NCI-H69 (cell line): ENCODE data around the gene PLEKHA5.
"Not testable (repeated sequence)": the region's sequence is repeated elsewhere in the genome, so short reads cannot be mapped to it uniquely, and the experiment has no call there.

ENCODE experiments used
- DNase-seq: peaks from one replicate; lab custom pipeline; 2025; lab: John Stamatoyannopoulos, UW

The PLEKHA5 gene

GRCh38 chr12:19350850-19351249, 221.3 kb downstream of the PLEKHA5 start:
- not testable (repeated sequence) for DNase-seq

GRCh38 chr12:19351346-19351745, 221.8 kb downstream of the PLEKHA5 start:
- no peak for DNase-seq

- no peak for DNase-seq
Observed at GRCh38 chr12:19369691-19370148, 240.2 kb downstream of the PLEKHA5 start.

- DNase-seq = no peak
Observed at GRCh38 chr12:19373586-19373985, 244.1 kb downstream of the PLEKHA5 start.

- no peak for DNase-seq
Observed at GRCh38 chr12:19375888-19376287, 246.4 kb downstream of the PLEKHA5 start.

- no peak for DNase-seq
Observed at GRCh38 chr12:19376691-19377090, 247.2 kb downstream of the PLEKHA5 start.

DNA sequence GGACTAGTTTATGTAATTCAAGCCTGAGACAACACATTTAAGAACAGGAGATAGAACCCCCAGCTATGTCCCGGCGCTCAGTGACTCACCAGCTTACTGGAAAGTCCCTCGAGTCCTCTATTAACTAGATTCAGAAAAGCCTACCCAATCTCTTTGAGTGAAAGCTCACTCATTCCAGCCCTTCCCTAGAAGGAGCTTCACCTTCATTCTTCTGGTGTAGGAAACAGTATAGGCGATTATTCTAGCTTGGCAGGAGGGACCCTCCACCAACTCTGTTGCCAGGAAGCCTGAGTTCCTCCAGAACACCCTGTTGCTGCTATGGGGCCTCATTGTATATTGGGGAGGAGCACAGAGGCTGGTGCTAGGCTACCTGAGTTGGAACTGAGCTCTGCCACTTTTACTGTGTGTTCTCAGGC, 252.6 kb downstream of the PLEKHA5 start:
- DNase-seq = no peak

DNA sequence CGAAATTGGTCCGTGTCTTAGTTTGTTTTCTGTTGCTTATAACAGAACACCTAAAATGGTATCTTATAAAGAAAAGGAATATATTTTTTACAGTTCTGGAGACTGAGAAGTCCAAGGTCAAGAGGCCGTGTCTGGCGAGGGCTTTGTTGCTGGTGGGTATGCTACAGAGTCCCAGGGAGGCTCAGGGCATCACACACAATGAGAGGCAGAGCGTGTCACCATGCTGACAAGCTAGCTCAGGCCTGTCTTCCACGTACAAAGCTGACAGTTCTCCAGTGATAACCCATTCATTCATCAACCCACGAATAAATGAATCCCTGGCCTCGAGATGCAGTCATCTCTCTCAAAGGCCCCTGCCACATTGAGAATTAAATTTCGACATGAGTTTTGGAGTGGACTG, 253.0 kb downstream of the PLEKHA5 start:
- DNase-seq = no peak

DNA sequence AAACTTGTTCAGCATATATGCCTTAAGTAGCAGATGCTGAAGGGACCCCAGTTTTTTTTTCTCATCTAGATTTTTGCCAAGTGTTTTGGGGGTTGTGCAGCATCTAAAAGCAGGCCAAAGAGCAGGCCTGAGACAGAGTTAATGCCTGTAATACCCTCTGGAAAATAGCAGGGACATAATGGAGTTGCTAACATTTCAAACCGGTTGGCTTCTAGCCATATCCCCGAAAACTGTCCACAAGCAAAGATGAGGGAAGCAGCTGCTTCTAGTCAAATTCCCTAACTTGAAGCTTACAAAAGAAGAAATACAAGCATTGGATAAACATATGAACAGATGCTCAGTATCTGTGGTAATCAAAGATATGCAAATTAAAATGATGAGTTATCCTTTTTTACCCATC, 257.6 kb downstream of the PLEKHA5 start:
- no peak for DNase-seq

DNA sequence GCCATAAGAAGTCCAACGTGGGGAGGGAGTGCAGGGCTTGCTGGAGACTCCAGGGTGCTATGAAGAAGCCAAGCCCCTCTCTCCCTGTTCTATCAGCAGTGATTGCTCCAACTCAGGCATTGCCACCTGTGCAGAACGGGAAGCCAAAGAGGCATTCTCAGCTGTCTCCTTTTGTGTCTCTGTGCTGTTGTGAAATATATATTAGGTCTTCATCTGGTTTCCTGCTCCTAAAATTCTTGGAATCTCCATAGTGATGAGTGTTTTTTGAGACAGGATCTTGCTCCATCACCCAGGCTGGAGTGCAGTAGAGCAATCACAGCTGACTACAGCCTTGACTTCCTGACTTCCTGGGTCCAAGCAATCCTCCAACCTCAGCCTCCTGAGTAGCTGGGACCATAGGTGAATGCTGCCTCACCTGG, 258.6 kb downstream of the PLEKHA5 start:
- no peak for DNase-seq

DNA sequence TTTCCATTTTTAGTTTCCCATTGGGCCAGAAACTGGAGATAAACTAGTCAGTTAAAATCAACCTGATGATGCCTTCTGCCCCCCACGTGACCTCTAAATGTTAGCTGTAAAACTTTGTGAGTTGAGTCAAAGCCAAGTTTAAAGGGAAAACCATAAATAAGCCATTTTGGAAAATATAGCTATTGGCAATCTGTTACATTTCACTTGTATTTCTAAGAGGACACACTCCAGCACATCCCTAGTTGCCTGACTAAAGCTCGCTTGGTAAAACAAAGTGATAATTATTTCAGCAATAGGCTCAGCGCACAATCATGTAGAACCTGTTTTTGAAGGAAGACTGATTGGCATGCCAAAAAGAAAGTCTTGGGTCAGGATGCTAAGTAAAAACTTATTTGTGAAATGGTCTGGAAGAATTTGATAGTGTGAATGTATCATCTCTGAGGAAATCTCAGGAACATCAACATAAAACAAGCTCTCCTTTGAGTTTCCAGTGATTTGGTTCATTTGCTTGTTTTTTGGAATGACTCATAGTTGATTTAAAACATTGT, 260.6 kb downstream of the PLEKHA5 start:
- no peak for DNase-seq

DNA sequence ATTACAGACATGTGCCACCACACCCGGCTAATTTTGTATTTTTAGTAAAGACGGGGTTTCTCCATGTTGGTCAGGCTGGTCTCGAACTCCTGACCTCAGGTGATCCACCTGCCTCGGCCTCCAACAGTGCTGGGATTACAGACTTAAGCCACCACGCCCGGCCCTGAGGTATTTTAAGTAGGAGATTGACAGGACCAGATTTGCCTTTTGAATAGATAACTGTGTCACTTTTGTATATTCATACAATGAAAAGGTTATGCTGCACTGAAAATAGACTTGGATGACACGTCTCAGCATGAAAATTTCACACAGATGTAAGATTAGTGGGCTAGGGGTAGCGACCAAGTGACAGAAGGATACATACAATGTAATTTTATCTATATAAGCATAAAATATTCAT, 263.1 kb downstream of the PLEKHA5 start:
- DNase-seq = not testable (repeated sequence)

DNA sequence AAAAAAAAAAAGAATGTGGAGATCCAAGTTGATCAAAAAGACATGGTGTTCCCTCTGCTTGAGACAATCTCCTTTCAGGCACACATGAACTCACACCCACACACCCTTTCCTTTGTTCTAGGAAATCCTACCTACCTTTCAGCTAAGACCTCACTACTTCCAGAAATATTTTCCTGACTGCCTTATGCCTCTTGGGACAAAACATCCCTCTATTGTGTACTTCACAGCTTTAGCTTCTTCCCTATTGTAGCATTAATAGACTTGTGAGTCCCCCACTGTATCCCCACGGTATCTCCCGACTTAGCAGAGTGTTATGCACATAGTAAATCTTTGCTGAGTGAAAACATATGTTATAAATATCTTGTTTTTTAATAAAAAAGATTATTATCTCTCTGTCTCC, 264.9 kb downstream of the PLEKHA5 start:
- no peak for DNase-seq

DNA sequence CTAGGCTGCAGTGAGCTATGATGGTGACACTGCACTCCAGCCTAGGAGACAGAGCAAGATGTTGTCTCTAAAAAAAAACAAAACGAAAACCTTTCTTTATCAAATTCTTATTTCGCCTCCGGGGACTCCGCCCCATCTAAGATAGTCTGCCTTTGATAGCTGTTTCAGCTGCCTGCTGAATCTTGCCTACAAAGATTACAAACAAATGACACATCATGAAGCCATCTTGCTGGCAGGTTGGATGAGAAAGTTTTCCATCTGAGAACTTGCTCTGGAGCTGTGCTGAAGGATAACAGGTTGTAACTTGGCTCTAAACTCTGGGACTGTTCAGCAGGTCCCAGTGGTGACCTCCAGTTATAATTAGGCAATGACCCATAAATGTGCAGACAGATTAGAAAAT, 268.0 kb downstream of the PLEKHA5 start:
- DNase-seq = no peak

GRCh38 chr12:19398376-19399363, 269.1 kb downstream of the PLEKHA5 start:
- DNase-seq = no peak

DNA sequence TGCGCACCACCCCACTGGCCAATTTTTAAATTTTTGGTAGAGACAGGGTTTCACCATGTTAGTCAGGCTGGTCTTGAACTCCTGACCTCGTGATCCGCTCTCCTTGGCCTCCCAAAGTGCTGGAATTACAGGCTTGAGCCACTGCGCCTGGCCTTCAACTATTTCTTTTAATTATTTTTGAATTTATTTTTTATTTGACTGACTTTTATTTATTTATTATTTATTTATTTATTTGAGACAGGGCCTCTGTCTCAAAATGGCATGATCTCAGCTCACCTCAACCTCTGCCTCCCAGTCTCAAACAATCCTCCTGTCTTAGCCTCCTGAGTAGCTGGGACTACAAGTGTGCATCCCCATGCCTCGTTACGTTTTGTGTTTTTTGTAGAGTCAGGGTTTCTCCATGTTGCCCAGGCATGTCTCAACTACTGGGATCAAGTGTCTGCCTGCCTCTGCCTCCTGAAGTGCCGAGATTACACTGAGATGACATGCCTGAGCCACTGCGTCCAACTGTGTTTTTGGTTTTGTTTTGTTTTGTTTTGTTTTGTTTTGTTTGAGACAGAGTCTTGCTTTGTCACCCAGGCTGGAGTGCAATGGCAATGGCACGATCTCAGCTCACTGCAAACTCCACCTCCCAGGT, 271.2 kb downstream of the PLEKHA5 start:
- DNase-seq = not testable (repeated sequence)

GRCh38 chr12:19402211-19402610, 272.7 kb downstream of the PLEKHA5 start:
- DNase-seq = no peak

DNA sequence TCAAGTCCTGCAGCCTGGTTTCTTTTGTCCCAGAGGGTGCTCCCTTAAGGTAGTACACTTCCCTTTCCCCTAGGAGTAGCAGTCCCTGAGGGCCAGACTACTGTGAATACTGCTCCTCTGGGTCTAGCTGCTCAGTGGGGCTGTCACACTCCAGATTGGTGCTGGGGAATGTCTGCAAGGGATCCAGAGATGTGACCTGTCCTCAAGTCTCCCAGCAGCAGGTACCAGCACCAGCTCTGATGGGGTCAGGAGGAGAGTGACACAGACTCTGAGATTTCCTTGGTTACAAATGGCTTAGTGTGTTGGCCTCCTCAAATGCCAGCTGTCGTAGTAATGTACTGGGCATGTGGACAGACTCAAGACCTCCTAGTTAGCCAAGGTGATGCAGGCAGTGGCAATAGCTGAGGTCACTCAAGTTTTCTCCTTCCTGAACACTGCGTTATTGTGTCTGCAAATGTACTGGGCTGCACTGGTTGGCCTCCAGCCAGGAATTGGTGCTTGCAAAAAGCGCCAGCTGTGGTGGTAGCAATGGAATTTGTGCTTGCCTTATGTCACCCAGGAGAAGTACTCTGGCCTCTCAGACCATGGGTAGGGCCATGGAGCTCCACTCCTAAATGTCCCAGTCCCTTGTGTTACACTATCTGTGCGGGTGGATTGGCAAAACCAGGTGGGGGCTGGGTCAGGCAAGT, 273.4 kb downstream of the PLEKHA5 start:
- DNase-seq = peak; percentile 60

- no peak for DNase-seq
Observed at GRCh38 chr12:19404242-19404880, 274.8 kb downstream of the PLEKHA5 start.

DNA sequence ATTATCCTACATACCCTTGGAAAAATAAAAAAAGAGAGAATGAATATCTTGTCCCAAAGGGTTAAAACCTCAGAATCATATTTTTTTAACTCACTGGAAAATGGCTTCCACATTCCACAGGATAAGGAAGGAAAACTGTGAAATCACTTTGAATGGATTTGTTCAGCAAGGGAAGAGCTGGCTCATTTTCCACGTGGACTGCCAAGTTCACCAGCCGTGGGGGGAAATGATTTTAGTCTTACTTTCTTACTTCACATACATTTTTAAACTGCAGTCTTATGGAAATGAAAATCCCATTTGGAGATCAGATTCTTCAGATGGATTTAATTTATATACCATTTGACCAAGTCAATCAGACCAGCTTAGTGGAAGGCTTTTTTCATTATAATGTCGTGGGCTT, 279.8 kb downstream of the PLEKHA5 start:
- DNase-seq = no peak

- peak; percentile 56 for DNase-seq
Observed at GRCh38 chr12:19410211-19410610, 280.7 kb downstream of the PLEKHA5 start.
